Loucy (cell line): Measurements from ENCODE around the gene WWC1.

ENCODE experiments used
- H2AFZ ChIP-seq: fragments of 200-600 bp; sonication (generic); 2 replicates; pipeline ENCODE4 v1.6.0; 2016; ENCODE audit warnings: antibody characterized with exemption, mild to moderate bottlenecking, low read length, moderate library complexity
- H3F3A ChIP-seq: fragments of 200-600 bp; 2 replicates; pipeline ENCODE4 v1.6.0; 2016; ENCODE audit warnings: antibody characterized with exemption, low read depth, mild to moderate bottlenecking
- H3K27me3 ChIP-seq: fragments of 200-600 bp; sonication (generic); 2 replicates; pipeline ENCODE4 v1.6.1; 2014; ENCODE audit warnings: low read length, mild to moderate bottlenecking; ENCODE audit not compliant: insufficient read depth, poor library complexity, severe bottlenecking
- H3K36me3 ChIP-seq: fragments of 200-600 bp; sonication (generic); 2 replicates; pipeline ENCODE4 v1.6.1; 2016; ENCODE audit warnings: low read length; ENCODE audit not compliant: insufficient read depth
- H3K4me1 ChIP-seq: fragments of 200-600 bp; sonication (generic); 2 replicates; pipeline ENCODE4 v1.5.1; 2014; ENCODE audit warnings: low read length, mild to moderate bottlenecking; ENCODE audit not compliant: insufficient read depth, poor library complexity, severe bottlenecking
- H3K4me2 ChIP-seq: fragments of 200-600 bp; sonication (generic); 2 replicates; pipeline ENCODE4 v1.6.0; 2014; ENCODE audit warnings: antibody characterized with exemption, low read length, low read depth, mild to moderate bottlenecking; ENCODE audit not compliant: poor library complexity, severe bottlenecking
- H3K4me3 ChIP-seq: fragments of 200-600 bp; sonication (generic); 2 replicates; pipeline ENCODE4 v1.5.1; 2014; ENCODE audit warnings: low read length, mild to moderate bottlenecking, mixed read lengths; ENCODE audit not compliant: poor library complexity, severe bottlenecking
- H3K79me2 ChIP-seq: fragments of 200-600 bp; sonication (generic); 2 replicates; pipeline ENCODE4 v1.6.1; 2014; ENCODE audit warnings: low read length; ENCODE audit not compliant: insufficient read depth
- H3K9ac ChIP-seq: fragments of 200-600 bp; sonication (generic); 2 replicates; pipeline ENCODE4 v1.6.0; 2014; ENCODE audit warnings: mild to moderate bottlenecking, low read depth, low read length, moderate library complexity; ENCODE audit not compliant: poor library complexity, severe bottlenecking
- H3K9me2 ChIP-seq: fragments of 200-600 bp; sonication (generic); replicated peaks from 2 replicates; pipeline ENCODE4 v1.6.1; 2016; ENCODE audit warnings: low read depth, low read length, mixed read lengths
- H3K9me3 ChIP-seq: fragments of 200-600 bp; sonication (generic); 2 replicates; pipeline ENCODE4 v1.6.1; 2014; ENCODE audit warnings: mild to moderate bottlenecking, antibody characterized with exemption, low read length, low read depth; ENCODE audit not compliant: insufficient read depth
- H4K20me1 ChIP-seq: fragments of 200-600 bp; sonication (generic); 2 replicates; pipeline ENCODE4 v1.6.0; 2014; ENCODE audit warnings: antibody characterized with exemption, low read length, mild to moderate bottlenecking; ENCODE audit not compliant: insufficient read depth, poor library complexity, severe bottlenecking
- EZH2phosphoT487 ChIP-seq: fragments of 200-600 bp; IDR thresholded peaks from 2 replicates; pipeline ENCODE4 v1.6.1; 2018; ENCODE audit warnings: antibody characterized with exemption, mild to moderate bottlenecking, moderate library complexity, borderline replicate concordance
- TF ChIP-seq, protein P1 (sequence below): fragments of 200-600 bp; sonication (generic); conservative IDR thresholded peaks from 2 replicates; pipeline ENCODE4 v1.5.1; 2014; ENCODE audit warnings: mild to moderate bottlenecking, antibody characterized with exemption, low read length

WWC1 gene

DNA sequence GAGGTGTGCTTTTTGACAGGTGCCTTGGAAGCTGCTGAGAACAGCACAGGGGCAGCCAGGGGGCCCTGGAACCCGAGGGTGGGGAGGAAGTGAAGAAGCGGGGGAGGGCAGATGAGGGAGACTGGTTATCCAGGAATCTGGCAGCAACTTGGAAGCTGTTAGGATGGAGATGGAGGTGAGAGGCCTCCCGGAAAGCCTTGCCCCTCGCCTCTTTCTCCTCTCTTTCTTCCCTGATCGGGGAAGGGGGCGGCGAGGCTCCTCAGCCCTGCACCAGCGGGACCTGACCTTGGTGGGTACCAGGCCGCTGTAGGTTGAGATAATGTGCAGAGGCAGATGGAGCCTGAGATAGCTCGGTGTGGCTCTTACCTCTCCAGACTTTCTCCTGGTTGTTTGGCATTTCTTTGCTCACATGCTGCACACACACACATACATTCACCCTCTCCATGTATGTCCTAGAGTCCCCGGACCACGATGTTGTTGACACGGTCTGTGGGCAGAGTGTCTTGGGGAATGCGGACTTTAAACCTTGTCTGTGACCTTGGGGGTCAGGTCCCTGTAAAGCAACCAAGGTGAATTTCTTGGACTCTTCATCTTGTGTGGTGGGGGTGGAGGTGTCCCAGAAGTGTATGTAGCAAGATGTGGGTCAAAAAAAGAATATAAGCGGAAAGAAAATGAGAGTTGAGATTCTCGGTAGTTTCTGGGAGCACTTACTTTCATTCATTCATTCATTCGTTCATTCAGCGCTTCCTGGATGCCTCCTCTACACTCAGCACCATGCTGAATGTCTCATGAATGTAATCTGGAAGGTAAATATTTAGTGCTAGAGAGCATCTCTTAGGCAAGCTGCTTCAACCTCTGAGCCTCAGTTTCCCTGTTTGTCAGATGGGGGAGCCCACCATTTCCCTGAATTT lies 1.6 kb downstream of the WWC1 start:
- Histone ChIP-seq H4K20me1 (no peaks in the 10 kb centered on the region), H3K9ac (no peak overlapping the region), H3K9me3 (no peaks in the 10 kb centered on the region), H3K9me2 (no peaks in the 10 kb centered on the region), H3K4me2 (no peak overlapping the region), H2AFZ (no peak overlapping the region), H3K4me3 (no peak overlapping the region), H3F3A (no peaks in the 10 kb centered on the region), H3K27me3 (no peaks in the 10 kb centered on the region), H3K4me1 (no peaks in the 10 kb centered on the region), H3K36me3 (no peaks in the 10 kb centered on the region), H3K79me2 (no peaks in the 10 kb centered on the region)
- TF ChIP-seq, protein P1, sequence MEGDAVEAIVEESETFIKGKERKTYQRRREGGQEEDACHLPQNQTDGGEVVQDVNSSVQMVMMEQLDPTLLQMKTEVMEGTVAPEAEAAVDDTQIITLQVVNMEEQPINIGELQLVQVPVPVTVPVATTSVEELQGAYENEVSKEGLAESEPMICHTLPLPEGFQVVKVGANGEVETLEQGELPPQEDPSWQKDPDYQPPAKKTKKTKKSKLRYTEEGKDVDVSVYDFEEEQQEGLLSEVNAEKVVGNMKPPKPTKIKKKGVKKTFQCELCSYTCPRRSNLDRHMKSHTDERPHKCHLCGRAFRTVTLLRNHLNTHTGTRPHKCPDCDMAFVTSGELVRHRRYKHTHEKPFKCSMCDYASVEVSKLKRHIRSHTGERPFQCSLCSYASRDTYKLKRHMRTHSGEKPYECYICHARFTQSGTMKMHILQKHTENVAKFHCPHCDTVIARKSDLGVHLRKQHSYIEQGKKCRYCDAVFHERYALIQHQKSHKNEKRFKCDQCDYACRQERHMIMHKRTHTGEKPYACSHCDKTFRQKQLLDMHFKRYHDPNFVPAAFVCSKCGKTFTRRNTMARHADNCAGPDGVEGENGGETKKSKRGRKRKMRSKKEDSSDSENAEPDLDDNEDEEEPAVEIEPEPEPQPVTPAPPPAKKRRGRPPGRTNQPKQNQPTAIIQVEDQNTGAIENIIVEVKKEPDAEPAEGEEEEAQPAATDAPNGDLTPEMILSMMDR: no peak
- no peak for TF ChIP-seq EZH2phosphoT487

DNA sequence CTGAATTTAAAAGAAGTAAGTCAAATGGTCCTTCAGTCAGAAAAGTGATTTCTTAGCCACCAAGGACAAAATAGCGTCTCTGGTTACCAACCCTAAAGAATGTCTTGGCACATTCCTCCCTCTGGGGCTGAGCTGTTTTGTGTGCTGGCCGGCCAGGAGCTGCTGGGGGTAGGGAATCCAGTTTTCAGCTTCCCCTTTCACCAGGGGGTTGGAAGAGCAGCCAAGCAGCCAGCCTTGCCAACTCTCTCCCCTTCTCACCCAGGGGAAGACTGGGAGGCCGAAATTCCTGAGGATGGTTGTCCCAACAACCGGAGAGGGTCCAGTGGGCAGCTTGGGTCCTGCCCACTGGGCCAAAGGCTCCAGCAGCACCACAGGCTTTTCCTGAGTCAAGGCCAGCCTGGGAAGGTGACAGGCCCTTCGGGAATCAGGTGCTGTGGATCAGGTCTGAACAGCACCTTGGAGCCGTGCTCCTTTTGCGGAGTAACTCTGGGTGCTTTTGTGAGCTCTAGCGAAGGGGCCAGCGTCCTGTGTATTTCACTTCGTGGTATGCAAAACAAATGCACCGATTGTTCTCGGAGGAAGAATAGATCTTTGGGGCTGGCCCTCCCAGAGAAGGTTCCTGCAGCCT lies 4.2 kb downstream of the WWC1 start:
- Histone ChIP-seq H3K4me3 (no peak overlapping the region), H3K9ac (no peak overlapping the region), H4K20me1 (no peaks in the 10 kb centered on the region), H3K79me2 (no peaks in the 10 kb centered on the region), H3K27me3 (no peaks in the 10 kb centered on the region), H3K9me2 (no peaks in the 10 kb centered on the region), H3K9me3 (no peaks in the 10 kb centered on the region), H3K4me2 (no peak overlapping the region), H3K4me1 (no peaks in the 10 kb centered on the region), H3K36me3 (no peaks in the 10 kb centered on the region), H3F3A (no peaks in the 10 kb centered on the region), H2AFZ (no peak overlapping the region)
- TF ChIP-seq, protein P1: no peak
- TF ChIP-seq EZH2phosphoT487: no peak

DNA sequence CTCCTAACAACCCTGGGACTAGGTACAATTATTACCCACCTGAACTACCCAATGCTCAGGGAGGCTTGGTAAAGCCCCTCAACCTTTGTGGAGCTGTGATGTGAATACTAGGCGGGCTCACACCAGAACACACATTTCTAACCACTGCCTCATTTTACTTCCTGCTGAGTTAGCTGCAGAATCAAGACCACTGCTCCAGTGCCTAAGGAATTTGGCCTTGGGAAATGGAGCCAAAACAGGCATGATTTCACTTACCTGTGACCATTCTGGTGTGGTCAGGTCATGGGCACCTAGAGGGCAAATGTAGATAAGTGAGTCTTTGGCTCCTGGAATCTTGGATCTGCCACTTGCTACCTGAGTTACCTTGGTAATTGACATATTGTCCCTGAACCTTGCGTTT lies 5.2 kb downstream of the WWC1 start:
- H3F3A ChIP-seq: no peaks in the 10 kb centered on the region
- H3K79me2 ChIP-seq: no peaks in the 10 kb centered on the region
- H3K9me3 ChIP-seq: no peaks in the 10 kb centered on the region
- H3K4me3 ChIP-seq: no peak overlapping the region
- no peak overlapping the region for H3K9ac ChIP-seq
- no peaks in the 10 kb centered on the region for H3K27me3 ChIP-seq
- H3K9me2 ChIP-seq: no peaks in the 10 kb centered on the region
- no peak overlapping the region for H2AFZ ChIP-seq
- TF ChIP-seq, protein P1: no peak
- no peak for TF ChIP-seq EZH2phosphoT487
- no peaks in the 10 kb centered on the region for H3K36me3 ChIP-seq
- H4K20me1 ChIP-seq: no peaks in the 10 kb centered on the region
- no peaks in the 10 kb centered on the region for H3K4me1 ChIP-seq
- H3K4me2 ChIP-seq: no peak overlapping the region
